Measurements from ENCODE around the gene ALG9. TPM values are rescaled to one million over a fixed set of nuclear protein-coding genes. Genes with fewer than 3 reads are reported as not detected.

ALG9 gene
- total and polyA plus RNA-seq, 2 donors (not counting 1 experiment from before 2014, with no cell fraction given), result 30.9 to 43.8 TPM

DNA sequence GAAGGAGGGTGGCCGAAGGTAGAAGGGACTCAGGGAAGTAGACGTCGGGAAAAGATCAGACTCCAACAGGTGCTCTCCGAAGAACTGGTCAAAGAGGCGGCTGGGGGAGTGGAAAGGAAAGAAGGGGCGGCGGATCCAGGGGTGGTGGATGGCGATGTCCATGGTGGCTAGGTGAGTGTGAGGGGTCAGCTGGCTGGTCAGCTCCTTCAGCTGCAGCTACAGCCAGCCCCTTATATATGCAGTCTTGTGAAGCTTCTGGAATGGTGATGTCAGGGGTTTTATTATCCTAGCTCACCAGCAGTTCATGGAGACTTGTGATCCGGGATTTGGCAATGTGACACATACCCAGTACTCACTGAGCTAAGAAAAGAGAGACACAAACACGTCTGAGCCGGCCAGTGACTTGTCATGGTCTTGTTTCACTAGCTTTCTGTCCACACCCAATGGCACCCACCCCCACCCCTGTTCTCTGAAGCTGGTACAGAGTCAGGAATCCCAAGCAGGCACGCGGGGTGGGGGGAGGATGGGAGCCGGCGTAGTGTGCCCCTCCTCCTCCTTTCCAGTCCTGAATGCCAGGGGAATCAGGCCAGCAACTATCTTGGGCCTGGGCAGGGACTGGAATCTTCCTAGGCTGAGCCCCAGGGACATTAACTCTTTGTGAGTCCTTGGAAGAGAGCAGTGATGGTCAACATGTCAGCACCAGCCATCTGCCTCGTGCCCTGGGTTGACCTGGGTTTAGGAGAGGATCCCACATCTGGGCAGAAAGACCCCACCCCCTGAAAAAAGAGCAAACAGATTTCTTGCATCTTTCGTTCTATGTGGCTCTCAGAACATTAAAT lies 40.4 kb upstream of the ALG9 start, which contains the start of gene CRYAB:
CRYAB (minus strand) TSS at position 208 of the 839 bp plus-strand sequence; CDS start at position 162, 46 bp downstream.
- Histone ChIP-seq H3K9me3 (ENCODE audit: control insufficient read depth, insufficient read depth, low read depth, low read length) (no peaks in the 10 kb centered on the region), H4K20me1 (ENCODE audit: control insufficient read depth, extremely low read depth, insufficient read depth, low read length) (no peaks in the 10 kb centered on the region), H3K4me1 (ENCODE audit: control insufficient read depth, extremely low read depth, insufficient read depth, low read length) (peaks cover 16% of the 10 kb centered on the region), H3K9ac (ENCODE audit: insufficient read depth, low read length) (peak within 1 kb of the TSS; percentile 16), H2AFZ (ENCODE audit: low read length) (peak within 1 kb of the TSS; percentile 36), H3K4me2 (ENCODE audit: extremely low read depth, insufficient read depth, low read length) (peak within 1 kb of the TSS; percentile 46), H3K27me3 (ENCODE audit: control insufficient read depth, insufficient read depth, low read length) (no peaks in the 10 kb centered on the region), H3K79me2 (ENCODE audit: control insufficient read depth, insufficient read depth, low read length) (no peaks in the 10 kb centered on the region), H3K27ac (ENCODE audit: insufficient read depth, low read length) (peak within 1 kb of the TSS; percentile 7), H3K36me3 (ENCODE audit: control insufficient read depth, insufficient read depth, low read length) (no peaks in the 10 kb centered on the region), H3K4me3 (replicated peaks in 1 of 4; ENCODE audit: control extremely low read depth in 1 of 4, insufficient read depth in 1 of 4, low read depth in 3 of 4, low read length in 4 of 4) (peak within 1 kb of the TSS in 3 of 4 experiments; percentile 5 to 64 (median 19))
- TF ChIP-seq EZH2 (IDR thresholded peaks at IDR 0.05; ENCODE audit: low read length, missing control alignments), result no peak
- TF ChIP-seq CTCF (conservative IDR thresholded peaks at IDR 0.05 in 1 of 2, IDR thresholded peaks at IDR 0.05 in 1 of 2; ENCODE audit: low read depth in 1 of 2, low read length in 2 of 2), result no peak
- DNase-seq (ENCODE audit: low read depth in 2 of 2), result peak; percentile 78 to 84

GRCh38 chr11:111910676-111911562 lies 39.5 kb upstream of the ALG9 start:
- H3K79me2 ChIP-seq (ENCODE audit: control insufficient read depth, insufficient read depth, low read length), result no peaks in the 10 kb centered on the region
- peak in 1 of 2 donors; percentile 20 for DNase-seq (ENCODE audit: low read depth in 2 of 2)
- no peak overlapping the region for H3K9ac ChIP-seq (ENCODE audit: insufficient read depth, low read length)
- H4K20me1 ChIP-seq (ENCODE audit: control insufficient read depth, extremely low read depth, insufficient read depth, low read length), result no peaks in the 10 kb centered on the region
- H3K4me2 ChIP-seq (ENCODE audit: extremely low read depth, insufficient read depth, low read length), result no peak overlapping the region
- H2AFZ ChIP-seq (ENCODE audit: low read length), result no peak overlapping the region
- H3K27ac ChIP-seq (ENCODE audit: insufficient read depth, low read length), result no peak overlapping the region
- H3K27me3 ChIP-seq (ENCODE audit: control insufficient read depth, insufficient read depth, low read length), result no peaks in the 10 kb centered on the region
- peak overlapping the region in 1 of 4 experiments; percentile 64 for H3K4me3 ChIP-seq (replicated peaks in 1 of 4; ENCODE audit: control extremely low read depth in 1 of 4, insufficient read depth in 1 of 4, low read depth in 3 of 4, low read length in 4 of 4)
- TF ChIP-seq CTCF (conservative IDR thresholded peaks at IDR 0.05 in 1 of 2, IDR thresholded peaks at IDR 0.05 in 1 of 2; ENCODE audit: low read depth in 1 of 2, low read length in 2 of 2), result no peak
- H3K9me3 ChIP-seq (ENCODE audit: control insufficient read depth, insufficient read depth, low read depth, low read length), result no peaks in the 10 kb centered on the region
- H3K36me3 ChIP-seq (ENCODE audit: control insufficient read depth, insufficient read depth, low read length), result no peaks in the 10 kb centered on the region
- peaks cover 16% of the 10 kb centered on the region for H3K4me1 ChIP-seq (ENCODE audit: control insufficient read depth, extremely low read depth, insufficient read depth, low read length)

DNA sequence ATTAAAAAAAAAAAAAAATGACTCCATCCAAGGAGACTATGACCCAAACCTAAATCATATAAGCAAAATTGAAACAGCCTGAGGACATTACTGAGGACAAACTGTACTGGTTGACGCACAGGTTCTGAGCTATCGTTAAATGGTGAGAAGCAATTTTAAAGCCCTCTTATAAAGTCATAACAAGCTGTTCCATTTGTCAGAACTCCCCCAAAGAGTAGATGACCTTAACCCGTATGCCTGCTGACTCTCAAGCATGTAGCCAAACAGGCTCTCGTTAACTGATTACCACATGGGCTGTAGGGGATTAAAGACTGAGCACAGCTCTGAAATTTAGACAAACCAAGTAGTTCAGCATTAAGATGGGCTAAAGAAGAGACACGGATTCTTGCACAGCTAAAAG lies 38.0 kb upstream of the ALG9 start:
- Histone ChIP-seq H3K4me1 (ENCODE audit: control insufficient read depth, extremely low read depth, insufficient read depth, low read length) (peaks cover 15% of the 10 kb centered on the region), H3K4me3 (replicated peaks in 1 of 4; ENCODE audit: control extremely low read depth in 1 of 4, insufficient read depth in 1 of 4, low read depth in 3 of 4, low read length in 4 of 4) (no peak overlapping the region), H3K4me2 (ENCODE audit: extremely low read depth, insufficient read depth, low read length) (no peak overlapping the region), H3K79me2 (ENCODE audit: control insufficient read depth, insufficient read depth, low read length) (no peaks in the 10 kb centered on the region), H3K27ac (ENCODE audit: insufficient read depth, low read length) (no peak overlapping the region), H3K9me3 (ENCODE audit: control insufficient read depth, insufficient read depth, low read depth, low read length) (no peaks in the 10 kb centered on the region), H2AFZ (ENCODE audit: low read length) (no peak overlapping the region), H3K9ac (ENCODE audit: insufficient read depth, low read length) (no peak overlapping the region), H3K27me3 (ENCODE audit: control insufficient read depth, insufficient read depth, low read length) (no peaks in the 10 kb centered on the region), H4K20me1 (ENCODE audit: control insufficient read depth, extremely low read depth, insufficient read depth, low read length) (no peaks in the 10 kb centered on the region), H3K36me3 (ENCODE audit: control insufficient read depth, insufficient read depth, low read length) (no peaks in the 10 kb centered on the region)
- no peak for DNase-seq (ENCODE audit: low read depth in 2 of 2)
- TF ChIP-seq EZH2 (IDR thresholded peaks at IDR 0.05; ENCODE audit: low read length, missing control alignments) (no peak), CTCF (conservative IDR thresholded peaks at IDR 0.05 in 1 of 2, IDR thresholded peaks at IDR 0.05 in 1 of 2; ENCODE audit: low read depth in 1 of 2, low read length in 2 of 2) (no peak)
